ENCODE data around the gene LECT2.

LECT2 gene

DNA sequence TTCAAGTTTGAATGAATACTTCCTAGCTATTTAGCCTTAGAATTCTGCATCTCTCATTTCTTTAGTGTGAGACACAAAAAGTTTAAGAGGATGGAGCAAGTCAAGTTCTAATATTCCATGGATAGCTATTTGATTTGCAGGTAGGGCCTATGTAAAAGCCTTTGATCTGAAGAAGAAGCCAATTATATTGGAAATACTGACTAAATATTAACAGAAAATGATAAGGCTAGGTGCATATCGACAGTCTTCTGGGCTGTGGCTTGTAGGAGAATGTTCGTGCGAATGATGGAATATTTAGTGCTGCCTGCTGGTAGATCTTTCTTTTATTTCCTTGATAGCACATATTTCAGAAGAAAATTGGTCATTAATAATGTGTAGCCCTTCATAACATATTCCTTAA lies at the start of gene LECT2:
Gene LECT2 (minus strand): TSS at position 85 of the 400 bp plus-strand sequence. CDS start 150 bp downstream, outside the sequence.
- no peak for DNase-seq

GRCh38 chr5:136004436-136004835 lies 49.7 kb upstream of the LECT2 start:
- DNase-seq = no peak

DNA sequence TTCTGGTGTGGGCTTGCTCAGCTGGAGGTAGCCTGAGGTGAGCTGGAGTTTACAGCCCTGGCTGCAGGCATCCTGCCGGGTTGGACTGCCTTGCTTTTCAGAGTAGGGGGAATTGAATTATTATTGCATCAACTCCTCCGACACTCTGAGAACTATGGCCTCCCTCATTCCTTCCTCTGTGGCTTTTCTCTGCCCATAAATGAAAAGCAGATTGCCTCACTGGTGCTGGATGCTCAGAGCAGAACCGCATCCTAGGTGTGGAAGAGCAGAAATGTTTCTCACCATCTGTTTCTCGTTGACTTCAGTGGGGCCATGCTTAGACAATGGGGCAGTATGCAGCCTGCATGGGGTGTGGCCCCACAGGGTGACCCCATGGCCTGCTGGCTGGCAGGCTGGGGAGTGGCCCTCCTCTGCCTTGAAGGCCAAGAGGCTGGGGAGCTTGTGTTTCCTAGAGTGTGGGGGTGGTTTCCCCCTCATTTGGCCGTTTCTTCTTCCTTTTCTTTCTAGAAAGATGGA lies 46.7 kb upstream of the LECT2 start:
- no peak for DNase-seq

- DNase-seq = no peak
These were observed 46.1 kb upstream of the LECT2 start for GRCh38 chr5:136000932-136001331.

GRCh38 chr5:136000147-136000546 lies 45.4 kb upstream of the LECT2 start:
- DNase-seq = no peak

- DNase-seq = no peak
These were observed 44.8 kb upstream of the LECT2 start for GRCh38 chr5:135999406-136000139.

DNA sequence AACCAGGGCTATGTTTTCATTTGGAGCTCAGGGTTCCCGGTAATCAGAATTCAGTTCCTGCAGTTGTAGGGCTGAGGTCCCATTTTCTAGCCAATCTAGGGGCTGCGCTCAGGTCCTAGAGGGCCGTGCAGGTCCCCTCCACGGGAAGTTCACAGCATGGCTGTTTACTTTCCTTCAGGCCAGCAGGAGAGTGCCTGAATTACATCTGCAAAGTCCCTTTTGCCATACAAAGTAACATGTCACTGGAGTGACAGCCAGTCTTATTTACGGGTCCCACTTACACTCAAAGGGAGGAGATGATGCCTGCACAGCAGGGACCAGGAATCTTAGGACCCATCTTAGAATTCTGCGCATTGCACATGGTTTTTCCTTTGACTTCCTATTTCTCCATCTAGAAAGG lies 44.1 kb upstream of the LECT2 start:
- no peak for DNase-seq

DNA sequence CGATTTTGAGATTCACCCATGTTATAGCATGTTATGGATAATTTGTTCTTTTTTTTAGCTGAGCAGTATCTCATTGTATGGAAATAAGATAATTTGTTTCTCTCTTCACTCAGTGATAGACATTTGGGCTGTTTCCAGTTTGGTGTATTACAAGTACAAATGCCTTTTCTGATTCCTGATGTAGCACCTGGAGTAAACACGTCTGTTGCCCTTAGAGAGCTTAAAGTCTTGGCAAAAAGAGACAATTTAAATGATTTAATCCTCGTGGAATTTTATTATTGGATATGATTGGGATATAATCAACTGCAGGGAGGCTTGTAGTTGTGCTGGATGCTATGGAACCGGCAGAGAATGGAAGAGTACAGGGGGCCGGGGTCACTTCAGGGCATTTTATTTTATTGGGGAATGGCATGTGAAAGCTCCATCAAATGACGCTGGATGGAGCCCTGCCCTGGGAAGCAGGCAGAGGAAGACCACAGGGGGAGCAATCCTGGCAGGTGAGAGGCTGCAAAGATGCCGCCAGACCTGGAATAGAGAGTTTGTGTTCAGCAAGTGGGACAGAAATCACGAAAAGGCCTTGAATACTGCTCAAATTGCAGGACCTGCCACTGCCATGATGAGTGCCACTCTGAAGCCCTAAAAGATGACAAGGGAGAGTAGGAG lies 43.0 kb upstream of the LECT2 start:
- DNase-seq = no peak

DNA sequence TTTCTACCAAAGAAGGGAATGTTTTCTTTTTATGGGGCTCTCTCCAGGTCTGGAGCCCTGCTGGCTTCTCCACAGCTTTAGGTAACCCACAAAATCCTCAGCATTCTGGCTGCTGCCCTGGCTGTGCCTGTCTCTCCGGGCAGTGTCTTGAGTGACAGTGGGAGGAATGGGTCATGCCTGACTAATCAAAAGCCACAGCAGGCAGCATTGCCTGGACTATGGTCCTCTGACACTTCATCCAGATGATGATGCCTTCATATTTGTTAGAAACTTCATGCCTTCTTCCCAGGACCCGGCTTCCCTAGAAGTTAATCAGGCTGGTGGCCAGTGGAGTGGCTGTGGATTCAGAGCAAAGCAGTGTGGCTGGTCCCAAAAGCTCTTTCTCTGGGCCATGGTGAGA lies 41.8 kb upstream of the LECT2 start:
- no peak for DNase-seq

GRCh38 chr5:135995976-135996375 lies 41.2 kb upstream of the LECT2 start:
- no peak for DNase-seq

DNA sequence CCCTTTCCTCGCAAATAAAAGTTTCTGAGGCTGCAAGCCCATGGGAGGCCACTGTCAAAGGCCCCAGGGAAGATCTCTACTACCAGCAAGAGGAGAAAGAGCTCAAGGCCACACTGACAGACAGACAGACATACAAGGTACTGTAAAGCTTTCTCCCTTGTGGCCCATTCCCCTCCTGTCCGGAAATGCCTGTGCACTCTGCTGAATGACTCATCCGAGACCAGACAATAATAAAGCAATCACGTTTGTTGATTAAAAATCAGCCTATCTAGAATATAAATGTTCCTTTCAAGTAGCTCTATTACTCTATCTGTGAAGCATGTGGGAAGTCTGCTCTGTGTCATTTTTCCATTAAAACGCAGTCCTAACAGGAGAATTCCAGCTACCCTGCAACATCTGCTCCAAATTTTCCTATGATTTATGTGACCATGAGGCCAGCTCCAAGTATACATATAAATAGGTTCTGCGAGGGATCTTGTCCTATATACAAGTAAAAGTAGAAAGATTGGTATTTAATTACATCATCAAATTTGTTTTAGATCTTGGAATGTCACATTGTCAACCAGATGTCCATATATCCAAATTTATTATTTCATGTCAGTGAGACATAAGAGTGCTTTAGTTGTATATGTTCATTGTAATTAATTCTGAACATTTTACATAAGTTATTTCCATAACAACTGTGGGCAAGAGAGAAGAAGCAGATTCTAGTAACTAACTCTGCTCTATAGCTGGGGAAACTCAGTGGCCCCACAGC lies 39.3 kb upstream of the LECT2 start:
- DNase-seq = no peak

- no peak for DNase-seq
These were observed 38.6 kb upstream of the LECT2 start for GRCh38 chr5:135993335-135993879.

DNA sequence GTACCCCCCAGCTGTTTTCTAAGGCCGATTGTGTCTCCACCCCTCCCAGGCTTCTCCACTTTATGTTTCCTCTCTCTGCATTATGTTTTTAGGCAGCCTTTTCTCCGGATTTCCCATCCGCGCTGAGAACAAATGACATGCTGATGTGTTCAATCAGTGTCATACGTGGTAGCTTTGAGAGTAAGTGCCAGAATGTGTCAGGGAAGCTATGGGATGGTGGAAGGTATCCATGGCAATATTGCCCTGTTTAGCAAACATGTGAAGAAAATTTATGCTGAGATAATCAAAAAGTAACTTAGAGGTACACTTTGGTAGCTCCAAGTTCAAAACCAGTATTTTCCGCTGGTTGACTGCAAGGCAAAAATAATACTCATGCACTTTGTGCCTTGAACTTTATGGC lies 36.6 kb upstream of the LECT2 start:
- no peak for DNase-seq

- no peak for DNase-seq
These were observed 35.9 kb upstream of the LECT2 start for GRCh38 chr5:135990528-135991255.

DNA sequence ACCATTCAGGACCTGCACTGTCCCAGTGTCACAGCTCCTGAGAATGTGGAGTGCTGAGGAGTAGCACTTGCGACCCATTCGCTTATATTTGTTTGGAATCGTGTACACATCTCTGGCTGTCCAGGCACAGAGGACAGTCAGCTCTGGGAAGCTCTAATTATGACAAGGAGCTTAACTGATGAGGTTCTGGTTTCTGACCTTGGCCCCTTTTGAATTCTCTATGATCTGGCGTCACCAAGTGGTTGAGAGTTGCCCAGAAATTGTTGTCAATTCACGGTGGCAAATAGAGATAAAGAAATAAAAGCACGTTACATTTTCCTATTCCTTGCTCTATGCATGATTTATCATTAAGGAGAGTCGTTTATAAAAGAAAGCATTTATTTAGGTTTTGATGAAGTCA lies 34.9 kb upstream of the LECT2 start:
- DNase-seq = no peak

DNA sequence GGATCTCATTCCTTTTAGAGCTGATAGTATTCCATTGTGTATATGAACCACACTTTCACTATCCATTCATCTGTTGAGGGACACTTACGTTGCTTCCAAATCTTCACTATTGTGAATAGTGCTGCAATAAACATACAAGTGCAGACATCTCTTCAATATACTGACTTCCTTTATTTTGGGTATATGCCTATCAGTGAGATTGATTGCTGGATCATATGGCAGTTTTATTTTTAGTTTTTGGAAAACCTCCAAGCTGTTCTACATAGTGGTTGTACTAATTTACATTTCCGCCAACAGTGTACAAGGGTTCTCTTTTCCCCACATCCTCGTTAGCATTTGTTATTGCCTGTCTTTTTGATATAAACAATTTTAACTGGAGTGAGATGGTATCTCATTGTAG lies 33.8 kb upstream of the LECT2 start:
- no peak for DNase-seq

DNA sequence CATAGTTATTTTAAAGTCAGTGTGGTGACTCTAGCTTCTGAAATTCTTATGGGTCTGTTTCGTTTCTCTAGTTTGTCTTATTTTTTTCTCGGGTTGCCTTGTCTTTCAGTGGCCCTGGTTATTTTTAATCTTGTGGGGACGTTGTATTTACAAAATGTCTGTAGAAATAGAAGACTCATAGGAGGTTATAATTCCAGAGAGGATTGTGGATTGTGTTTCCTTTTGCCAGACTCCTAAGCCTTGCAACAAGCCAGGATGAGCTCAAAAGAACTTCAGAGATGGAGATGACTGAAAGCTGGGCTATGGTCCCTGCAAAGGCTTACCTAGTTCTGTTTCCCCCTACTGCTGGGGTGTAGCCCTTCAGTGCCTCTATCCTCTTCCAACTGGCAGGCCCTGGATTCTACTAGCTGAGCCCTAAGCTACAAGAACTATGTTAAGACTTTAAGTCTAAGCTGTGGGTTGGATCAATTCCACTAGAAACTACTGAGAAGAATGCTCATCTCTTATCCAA lies 32.2 kb upstream of the LECT2 start:
- no peak for DNase-seq

DNA sequence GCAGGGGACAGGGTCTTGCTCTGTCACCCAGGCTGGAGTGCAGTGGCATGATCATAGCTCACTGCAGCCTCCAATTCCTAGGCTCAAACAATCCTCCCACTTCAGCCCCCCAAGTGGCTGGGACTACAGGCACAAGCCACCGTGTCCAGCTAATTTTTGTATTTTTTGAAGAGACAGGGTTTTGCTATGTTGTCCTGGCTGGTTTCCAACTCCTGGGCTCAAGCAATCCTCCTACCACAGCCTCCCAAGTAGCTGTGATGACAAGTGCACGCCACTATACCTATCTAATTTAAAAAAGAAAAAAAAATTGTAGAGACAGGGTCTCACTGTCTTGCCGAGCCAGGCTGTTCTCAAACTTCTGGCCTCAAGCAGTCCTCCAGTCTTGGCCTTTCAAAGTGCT lies 31.6 kb upstream of the LECT2 start:
- DNase-seq = no peak

GRCh38 chr5:135985951-135986350 lies 31.2 kb upstream of the LECT2 start:
- DNase-seq = no peak

DNA sequence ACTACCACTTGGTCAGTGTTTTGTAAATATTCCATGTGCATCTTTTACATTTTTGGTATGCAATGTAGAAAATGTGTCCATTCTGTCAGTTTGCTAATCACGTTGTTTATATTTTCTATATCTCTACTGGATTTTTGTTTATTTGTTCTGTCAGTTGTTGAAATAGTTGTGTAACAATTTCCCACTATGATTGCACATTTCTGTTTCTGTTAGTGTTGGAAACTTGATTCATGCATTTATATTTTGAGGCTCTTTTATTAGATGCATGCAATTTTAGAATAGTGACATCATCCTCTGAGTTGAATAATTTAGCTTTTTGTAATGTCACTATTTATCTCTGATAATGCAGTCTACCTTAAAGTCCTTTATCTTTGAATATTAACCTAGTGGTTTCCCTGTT lies 25.8 kb upstream of the LECT2 start:
- no peak for DNase-seq

- no peak for DNase-seq
These were observed 24.7 kb upstream of the LECT2 start for GRCh38 chr5:135979510-135979909.

DNA sequence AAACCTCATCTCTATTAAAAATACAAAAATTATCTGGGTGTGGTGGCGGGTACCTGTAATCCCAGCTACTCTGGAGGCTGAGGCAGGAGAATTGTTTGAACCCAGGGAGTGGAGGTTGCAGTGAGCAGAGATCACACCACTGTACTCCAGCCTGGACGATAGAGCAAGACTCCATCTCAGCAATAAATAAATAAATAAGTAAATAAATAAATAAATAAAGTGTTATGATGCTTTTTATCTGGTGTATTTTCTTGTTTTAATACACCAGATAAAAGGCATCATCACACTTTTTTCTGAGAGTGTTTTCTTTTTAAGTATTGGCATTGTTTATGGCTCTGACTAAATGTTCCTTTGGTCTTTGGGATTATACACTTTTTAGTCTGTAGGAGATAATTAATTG lies 24.2 kb upstream of the LECT2 start:
- no peak for DNase-seq

DNA sequence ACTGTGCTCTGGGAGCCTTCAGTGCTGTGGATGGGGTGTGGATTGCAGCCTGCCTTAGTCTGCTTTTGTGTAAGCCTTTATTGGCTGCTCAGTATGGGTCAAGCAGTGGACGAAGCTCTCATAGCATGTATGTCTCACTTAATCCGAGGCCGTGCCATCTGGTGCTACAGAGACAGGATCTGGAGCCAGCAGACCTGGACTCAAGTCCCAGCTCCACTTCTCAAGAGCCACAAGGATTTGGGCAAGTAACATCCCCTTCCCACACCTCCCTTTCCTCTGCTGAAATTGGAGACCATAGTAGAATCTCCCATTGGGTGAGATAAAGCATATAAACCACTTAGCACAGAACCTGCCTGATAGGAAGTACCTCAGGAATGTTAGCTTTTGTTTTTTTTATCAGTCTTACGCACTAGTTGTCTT lies 23.4 kb upstream of the LECT2 start:
- DNase-seq = no peak

All from activated CD4-positive, alpha-beta T cell treated with anti-CD3 and anti-CD28 coated beads, Interleukin-2, amount 50 U/mL, for 16 hours (primary cell).